GM21529 (cell line): ENCODE data around the gene PLPPR2.
A peak's percentile ranks its signal among the peaks of the same experiment; 100 is the strongest.
"Not testable (repeated sequence)": the region's sequence is repeated elsewhere in the genome, so short reads cannot be mapped to it uniquely, and the experiment has no call there.

Experiments
- ATAC-seq: cut with Tn5 transposase; IDR thresholded peaks from one replicate; pipeline ENCODE4 v1.9.1; 2021; ENCODE audit not compliant: unreplicated experiment

Gene PLPPR2

GRCh38 chr19:11339254-11340098, 15.8 kb upstream of the PLPPR2 start, which contains the start of gene RAB3D:
Gene RAB3D (minus strand): TSS chr19:11339657. CDS start chr19:11337399, 2,258 bp downstream.
- peak; percentile 82 for ATAC-seq

GRCh38 chr19:11340099-11340467, 15.1 kb upstream of the PLPPR2 start:
- ATAC-seq = not testable (repeated sequence)

- no peak for ATAC-seq
Measured at GRCh38 chr19:11342429-11342828, 12.8 kb upstream of the PLPPR2 start.

GRCh38 chr19:11345122-11345803, 10.0 kb upstream of the PLPPR2 start:
- ATAC-seq = no peak

- ATAC-seq = peak; percentile 84
Measured at GRCh38 chr19:11346104-11346940, 8.9 kb upstream of the PLPPR2 start, which contains the start of the genes CCDC159 and TMEM205. Gene CCDC159 (plus strand): TSS chr19:11346519. CDS start chr19:11346607, 88 bp downstream. Gene TMEM205 (minus strand): TSS chr19:11346268. CDS start chr19:11345619, 649 bp downstream.

- ATAC-seq = no peak
Measured at GRCh38 chr19:11347546-11348039, 7.6 kb upstream of the PLPPR2 start.

GRCh38 chr19:11349171-11349570, 6.1 kb upstream of the PLPPR2 start:
- no peak for ATAC-seq

GRCh38 chr19:11354102-11354501, 1.1 kb upstream of the PLPPR2 start:
- not testable (repeated sequence) for ATAC-seq

GRCh38 chr19:11356074-11356397, 804 bp downstream of the PLPPR2 start:
- ATAC-seq = no peak

- ATAC-seq = no peak
Measured at GRCh38 chr19:11356676-11357550, 1.7 kb downstream of the PLPPR2 start.

GRCh38 chr19:11359421-11359820, 4.2 kb downstream of the PLPPR2 start:
- no peak for ATAC-seq

GRCh38 chr19:11361037-11361770, 6.0 kb downstream of the PLPPR2 start:
- no peak for ATAC-seq

- ATAC-seq = no peak
Measured at GRCh38 chr19:11361771-11362731, 6.8 kb downstream of the PLPPR2 start.

GRCh38 chr19:11363881-11364280, 8.6 kb downstream of the PLPPR2 start:
- no peak for ATAC-seq

GRCh38 chr19:11364296-11364904, 9.2 kb downstream of the PLPPR2 start:
- ATAC-seq = no peak

- ATAC-seq = no peak
Measured at GRCh38 chr19:11364935-11365334, 9.7 kb downstream of the PLPPR2 start.

GRCh38 chr19:11365557-11366117, 10.4 kb downstream of the PLPPR2 start:
- no peak for ATAC-seq

GRCh38 chr19:11367528-11367927, 12.3 kb downstream of the PLPPR2 start:
- ATAC-seq = no peak
